HG02852 (cell line): ENCODE results near the gene PPP1R1C.

ENCODE experiments used
- ATAC-seq: cut with Tn5 transposase; IDR thresholded peaks from one replicate; pipeline ENCODE4 v1.9.1; 2021; ENCODE audit warnings: mild to moderate bottlenecking, moderate library complexity; ENCODE audit not compliant: unreplicated experiment

Gene PPP1R1C

DNA sequence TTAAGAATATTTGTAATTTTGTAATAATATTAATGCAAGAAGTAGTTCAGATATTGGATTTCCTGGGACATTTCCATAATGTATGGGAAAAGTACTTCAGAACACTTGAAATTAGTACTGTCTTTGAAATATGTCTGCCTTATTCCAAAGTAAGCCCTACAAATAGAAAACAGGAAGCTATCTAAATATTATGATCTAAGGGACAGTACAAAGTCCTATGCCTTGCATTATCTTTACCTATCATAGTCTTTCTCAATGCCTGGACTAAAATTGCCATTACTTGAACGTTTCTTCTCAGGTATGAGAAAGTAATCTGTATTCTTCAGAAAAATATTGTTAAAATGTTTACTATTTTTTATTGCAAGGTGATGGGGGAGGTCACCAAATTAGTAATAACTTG lies 113.0 kb downstream of the PPP1R1C start:
- no peak for ATAC-seq

DNA sequence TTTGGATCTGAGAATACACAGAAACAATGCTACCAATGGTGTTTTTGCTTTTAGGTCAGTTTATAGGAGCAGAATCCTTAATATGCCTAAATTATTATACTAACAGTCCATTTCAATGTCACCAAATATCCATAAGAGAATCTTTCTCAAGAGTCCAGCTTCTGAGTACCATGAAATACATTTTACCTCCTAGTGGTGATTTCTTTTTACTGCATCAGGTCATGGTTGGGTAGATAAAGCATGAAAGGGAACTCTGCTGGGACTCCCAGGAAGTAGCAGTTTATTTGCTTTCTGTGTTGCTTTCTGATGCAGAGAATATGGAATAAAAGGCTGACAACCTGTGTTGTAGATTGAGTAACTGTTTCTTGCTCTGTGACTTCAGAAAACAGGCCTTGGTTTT lies 115.6 kb downstream of the PPP1R1C start:
- ATAC-seq, result no peak

DNA sequence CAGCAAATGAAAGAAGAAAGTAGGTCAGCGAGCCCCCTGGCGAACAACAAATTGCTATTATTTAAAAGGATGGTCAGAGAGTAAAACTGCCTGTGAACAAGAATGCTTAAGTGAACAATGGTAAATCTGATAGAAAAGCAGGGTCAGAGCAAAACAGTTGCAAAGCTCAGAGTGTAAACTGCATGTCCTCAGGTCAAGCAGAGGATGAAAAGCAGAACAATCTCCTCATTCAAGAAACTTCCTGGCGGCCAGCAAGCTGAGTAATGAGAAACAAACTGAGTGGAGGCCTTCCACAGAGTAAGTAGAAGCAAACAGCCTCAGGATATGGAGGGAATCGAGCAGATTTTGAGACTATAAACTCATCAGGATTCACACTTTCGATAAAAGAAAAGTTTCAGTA lies 117.9 kb downstream of the PPP1R1C start:
- no peak for ATAC-seq

DNA sequence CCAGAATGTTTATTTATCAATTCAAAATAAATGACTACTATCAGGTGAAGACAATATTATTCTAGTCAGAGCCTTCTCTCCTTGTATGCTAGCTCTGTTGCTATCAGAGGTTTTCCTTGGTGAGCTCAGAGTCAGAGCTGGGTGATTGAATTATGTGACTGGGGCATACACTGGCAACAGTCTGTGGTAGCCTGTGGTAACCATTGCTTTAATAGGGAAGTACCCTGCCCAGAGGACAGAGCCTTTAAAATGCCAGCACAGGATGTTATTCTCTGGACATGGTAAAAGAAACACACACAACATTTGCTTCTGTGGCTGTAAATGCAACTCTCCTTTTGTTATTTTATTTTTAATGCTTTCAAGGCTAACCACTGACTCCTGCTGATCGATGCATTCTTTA lies 124.7 kb downstream of the PPP1R1C start:
- no peak for ATAC-seq

DNA sequence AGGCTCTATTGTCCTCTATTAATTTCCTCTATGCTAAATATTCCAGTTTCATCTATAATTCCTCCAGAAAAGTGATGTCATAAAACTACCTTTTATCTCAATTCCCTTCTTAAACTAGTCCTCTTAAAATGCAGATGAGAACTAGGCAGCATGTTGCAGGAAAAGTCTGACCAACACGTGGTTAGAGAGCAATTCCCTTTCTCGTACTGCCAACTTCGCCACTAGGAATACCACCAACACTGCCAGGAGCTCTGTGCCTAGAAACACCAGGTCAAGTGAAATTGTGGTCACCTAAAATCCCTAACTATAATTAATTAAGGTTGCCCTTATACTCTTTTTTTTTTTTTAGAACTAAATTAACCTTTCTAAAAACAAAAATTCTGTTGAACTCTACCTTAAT lies 127.7 kb downstream of the PPP1R1C start:
- ATAC-seq, result no peak

DNA sequence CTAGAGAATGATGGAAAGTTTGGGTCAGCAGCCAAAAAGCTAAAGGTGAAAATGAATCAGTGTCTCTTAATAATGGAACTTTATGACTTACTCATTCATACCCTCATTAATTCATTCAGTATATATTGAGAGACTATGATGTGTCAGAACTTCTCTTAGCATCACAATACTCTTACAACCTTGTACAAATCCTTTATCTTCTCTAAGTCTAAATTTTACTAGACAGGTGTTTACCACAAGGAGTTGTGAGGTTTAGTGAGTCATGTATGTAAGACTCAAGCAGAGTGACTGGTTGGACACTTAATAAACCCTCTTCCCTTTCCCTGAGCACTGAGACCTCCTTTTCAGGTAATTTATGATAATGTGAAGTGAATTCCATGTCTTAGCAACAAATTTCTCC lies 129.6 kb downstream of the PPP1R1C start:
- no peak for ATAC-seq

DNA sequence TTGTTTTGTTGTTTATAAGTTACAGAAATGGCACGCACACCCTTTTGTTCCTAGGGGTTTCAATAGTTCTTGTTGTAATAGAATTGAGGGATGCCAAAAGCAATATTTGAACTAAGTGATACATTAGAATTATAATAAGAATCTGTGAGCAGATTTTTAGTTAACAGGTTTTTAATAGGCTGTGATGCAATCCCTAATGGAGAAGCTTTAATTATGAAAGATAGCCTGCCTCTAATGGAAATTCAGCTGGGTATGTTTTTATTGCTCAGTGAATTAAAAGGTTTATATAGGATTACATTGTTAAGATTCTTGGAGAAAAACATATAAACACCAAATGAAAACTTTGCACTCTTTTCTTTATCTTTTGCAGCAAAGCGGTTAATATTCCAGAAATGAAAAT lies 131.1 kb downstream of the PPP1R1C start:
- ATAC-seq, result no peak

DNA sequence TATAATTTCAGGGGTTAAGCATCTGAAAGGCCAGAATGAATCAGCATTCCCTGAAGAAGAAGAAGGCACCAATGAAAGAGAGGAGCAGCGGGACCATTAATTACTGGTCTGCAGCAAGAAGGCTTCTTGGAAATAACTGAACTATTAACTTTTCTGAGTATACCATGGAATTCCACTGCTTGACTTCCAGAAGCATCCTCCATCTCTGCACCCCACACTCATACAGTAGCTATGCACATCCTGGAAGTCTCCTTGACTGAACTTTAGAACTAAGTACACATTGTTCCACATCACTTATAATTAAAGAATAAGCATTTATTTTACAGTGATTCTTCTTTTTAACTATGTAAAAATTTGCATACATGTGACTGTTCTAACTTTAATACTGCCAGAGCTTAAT lies 131.5 kb downstream of the PPP1R1C start:
- ATAC-seq, result no peak

DNA sequence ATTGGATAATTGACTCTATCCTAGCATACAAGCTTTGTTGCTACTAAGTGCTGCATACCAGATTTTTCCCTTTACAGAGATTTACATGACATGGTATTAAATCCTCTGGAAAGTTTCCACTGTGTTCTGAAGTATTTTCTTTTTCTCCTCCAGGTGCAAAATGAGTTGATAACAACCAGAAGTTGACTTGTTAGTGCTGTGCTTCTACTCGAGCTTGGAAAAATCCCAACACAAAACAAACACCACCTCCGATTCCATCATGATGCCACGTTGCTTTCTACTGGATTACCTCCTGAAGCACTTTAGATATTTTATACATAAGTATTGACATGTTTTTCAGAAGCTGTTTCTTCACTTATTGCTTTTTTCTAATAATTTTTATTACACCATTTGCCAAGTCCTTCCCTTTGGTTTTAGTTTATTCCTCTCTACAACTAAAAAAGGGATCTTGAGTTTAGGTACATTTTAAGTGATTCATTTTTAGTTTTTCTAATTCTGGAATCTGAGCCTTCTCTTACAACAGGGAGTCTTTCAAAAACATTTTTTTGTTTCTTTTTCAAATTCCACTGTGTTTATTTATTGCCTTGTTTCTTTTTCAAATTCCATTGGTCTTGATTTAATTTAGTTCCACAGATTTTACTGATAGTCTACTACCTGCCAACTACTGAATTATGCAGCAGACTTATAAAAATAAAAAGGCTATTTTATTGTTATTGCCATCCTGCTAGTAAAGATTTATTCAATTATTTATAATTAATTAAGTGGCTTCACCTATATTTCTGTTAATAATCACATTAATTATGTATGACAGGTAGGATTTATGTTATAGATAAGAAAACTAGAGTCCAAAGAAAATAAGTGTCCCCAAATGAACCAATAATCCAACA lies 143.4 kb downstream of the PPP1R1C start:
- no peak for ATAC-seq

DNA sequence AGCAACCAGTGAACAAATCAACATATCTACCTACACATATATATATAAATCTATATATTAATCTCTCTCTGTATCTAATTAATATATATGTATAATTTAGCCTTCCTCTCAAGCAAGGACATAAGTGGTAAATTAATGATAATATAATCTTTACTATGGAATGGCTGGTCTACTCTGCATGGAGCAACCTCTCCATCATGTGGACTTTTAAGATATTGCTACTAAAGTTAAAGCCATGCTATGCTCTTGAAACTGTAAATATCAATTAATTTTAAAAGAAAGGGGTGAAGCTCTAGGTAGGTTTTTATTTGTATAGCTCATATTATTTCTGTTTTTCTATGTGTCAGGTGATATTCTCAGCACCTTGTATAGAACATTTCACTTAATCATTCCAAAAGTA lies 147.0 kb downstream of the PPP1R1C start:
- no peak for ATAC-seq

DNA sequence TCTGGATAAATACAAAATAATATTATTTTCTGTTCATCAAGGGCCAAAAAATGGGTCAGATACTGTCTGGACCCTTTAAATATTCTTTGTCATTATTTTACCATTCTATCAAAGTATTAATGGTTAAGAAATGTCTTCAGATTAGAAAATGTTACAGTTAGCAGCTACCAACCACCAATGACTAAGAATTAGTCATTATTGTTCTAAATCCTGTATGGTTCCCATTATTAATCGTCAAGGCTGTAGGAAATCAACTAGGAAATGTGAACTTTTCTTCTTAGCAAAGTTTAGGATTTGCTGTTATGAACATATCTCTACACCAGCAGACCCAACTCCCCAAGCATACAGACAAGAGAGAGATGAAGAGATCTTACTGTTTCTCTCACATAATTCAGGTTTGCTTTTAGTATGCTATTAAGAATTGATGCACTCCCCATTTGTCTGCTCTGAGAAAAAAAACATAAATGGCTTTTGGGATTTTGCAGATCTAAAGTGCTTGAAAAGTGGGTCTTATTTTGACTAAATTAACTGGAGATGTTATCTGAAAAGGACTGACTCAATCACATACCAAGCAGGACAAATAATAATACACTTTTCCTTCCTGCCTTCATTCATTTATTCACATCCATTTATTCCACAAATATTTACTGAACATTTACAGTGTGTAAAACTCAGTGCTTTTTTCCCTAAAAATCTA lies 147.7 kb downstream of the PPP1R1C start:
- ATAC-seq, result no peak

DNA sequence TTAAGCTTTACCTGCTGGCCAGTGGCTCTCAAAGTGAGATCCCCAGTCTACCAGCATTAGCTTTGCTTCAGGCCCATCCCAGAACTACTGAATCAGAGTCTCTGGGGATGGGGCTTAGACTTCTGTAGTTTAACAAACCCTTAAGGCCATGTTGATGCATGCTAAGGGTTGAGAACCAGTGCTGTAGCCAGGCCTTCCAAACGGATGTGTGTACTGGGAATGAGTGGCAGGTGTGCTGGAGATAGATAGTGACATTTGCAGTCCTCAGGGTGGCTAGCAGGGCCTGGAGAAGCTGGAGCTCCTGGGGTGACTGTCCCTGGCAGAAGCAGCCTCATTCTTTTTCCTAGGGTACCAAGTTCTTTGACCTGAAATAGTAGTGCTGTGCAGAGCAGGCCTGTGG lies 148.5 kb downstream of the PPP1R1C start:
- ATAC-seq, result no peak

DNA sequence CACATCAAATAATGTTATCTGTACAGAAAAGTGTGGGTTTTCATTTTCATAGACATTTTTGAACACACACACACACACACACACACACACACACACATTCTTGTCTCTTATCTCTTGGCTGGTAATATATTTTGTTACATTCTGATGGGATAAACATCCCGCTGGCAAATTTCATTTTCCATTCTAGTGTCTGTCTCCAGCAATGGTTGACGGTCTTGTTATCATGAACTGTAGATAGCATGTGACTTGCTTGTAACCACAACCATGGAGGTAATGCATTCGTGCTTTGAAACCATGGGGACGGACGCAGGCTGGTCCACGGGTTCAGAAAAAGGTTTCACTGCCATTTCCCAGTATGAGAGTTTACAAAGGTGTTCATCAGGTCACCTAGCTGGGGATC lies 156.4 kb downstream of the PPP1R1C start:
- no peak for ATAC-seq

DNA sequence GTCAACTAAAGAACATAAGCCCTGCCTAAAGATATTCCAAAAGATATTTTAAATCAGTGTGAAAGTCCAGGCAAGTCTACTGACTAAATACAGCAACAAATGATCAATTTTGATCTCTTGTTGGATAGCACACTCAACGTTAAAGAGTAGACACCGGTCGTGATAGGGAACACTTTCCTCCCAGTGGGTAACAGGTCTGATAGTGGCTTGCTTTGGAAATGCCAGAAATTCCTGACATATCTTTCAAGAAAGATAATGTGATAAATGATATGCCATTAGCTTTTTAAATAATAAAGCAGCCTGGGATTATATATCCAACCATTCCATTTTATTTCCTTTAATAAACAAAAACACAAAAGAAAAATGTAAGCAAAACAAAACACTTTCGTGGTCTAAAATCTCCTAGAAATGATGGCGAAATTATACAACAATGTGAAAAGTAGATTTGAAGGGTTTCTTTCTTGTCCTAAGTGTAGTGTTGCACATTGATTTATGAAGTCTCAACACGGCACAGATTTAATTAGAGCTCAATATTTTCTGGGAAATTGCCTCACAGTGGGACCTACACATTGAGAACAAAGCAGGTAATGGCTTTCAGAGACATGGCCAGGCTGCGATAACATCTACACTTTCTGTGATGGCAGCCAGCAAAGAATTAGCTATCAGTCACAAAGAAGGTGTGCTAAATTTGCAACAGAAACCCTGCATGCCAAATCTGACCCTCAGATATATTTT lies 158.6 kb downstream of the PPP1R1C start:
- ATAC-seq, result no peak

DNA sequence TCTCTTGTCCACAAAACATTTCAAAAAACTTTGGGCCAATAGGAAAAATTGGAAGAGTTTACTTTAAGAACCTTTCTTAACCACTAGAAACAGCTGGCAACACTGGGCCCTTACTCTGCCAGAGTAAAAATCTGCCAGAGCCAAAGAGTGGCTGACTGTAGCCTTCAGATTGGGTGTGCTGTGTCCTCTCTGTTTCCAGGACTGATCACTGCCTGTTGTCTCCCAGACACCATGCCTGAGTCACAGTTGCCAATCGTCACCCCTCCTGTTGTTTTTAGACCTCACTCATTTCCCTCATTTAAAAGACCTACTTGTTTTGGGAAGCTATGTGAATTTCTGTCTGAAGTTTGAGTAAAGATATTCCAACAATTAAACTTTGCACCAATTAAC lies 159.1 kb downstream of the PPP1R1C start:
- no peak for ATAC-seq

DNA sequence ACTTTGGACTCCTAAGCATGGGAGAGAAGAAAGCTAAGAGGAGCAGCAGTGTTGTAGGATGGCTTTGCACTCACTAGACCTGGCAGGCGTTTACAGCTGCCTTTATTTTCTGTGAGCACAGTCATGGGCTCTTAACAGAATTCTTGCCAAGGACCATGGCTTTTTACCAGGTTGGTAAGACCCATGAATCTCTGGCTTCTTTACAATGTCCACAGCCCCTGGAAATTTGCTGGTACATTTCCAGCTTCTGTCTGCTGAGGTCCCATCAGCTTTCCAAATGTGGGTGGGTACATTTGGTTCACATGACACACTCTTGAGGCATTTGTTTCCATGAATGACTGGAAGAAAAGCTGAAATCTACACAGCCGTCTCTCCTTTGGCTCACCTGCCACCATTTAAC lies 162.7 kb downstream of the PPP1R1C start:
- ATAC-seq, result no peak

DNA sequence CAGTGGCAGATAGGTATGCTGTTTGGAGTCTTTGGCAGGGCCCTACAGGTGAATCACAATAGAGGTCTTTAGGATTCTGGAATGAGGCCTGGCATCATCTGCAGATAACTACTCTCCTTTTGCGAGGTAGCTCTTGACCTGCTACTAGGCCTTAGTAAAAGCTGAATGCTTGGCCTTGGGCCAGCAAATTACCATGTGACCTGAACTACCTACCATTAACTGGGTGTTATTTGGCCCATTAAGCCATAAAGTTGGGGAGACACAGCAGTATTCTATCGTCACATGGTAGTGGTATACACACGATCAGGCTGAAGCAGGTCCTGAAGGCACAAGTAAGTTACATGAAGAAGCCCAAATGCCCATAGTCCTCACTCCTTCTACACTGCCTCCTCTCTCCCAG lies 178.2 kb downstream of the PPP1R1C start:
- ATAC-seq, result no peak

DNA sequence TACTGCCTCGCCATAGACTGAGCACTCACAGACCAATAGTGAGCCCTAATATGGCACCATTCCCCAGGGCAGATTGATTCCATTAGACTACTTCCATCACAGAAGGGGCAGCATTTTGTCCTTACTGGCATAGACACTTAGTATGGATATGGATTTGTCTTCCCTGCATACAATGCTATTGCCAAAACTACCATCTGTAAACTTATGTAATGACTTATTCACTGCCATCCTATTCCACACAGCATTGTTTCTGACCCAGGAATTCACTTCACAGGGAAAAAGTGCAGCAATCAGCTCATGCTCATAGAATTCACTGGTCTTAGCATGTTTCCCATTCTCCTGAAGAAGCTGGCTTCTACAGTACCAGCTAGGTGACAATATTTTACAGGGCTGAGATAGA lies 179.0 kb downstream of the PPP1R1C start:
- no peak for ATAC-seq

DNA sequence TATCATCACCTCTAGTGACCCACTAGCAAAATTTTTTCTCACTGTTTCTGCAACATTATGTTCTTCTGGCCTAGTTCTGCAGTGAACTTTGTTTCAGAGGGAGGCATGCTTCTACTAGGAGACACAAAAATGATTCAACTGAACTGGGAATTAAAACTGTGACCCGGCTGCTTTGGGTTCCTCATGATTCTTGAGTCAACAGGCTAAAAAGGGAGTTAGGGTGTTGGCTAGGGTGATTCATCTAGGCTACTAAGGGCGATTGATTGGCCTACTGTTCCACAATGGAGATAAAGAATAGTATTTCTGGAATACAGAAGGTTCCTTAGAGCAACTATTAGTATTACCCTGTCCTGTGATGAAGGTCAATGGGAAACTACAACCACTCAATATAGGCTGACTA lies 179.5 kb downstream of the PPP1R1C start:
- ATAC-seq, result no peak

DNA sequence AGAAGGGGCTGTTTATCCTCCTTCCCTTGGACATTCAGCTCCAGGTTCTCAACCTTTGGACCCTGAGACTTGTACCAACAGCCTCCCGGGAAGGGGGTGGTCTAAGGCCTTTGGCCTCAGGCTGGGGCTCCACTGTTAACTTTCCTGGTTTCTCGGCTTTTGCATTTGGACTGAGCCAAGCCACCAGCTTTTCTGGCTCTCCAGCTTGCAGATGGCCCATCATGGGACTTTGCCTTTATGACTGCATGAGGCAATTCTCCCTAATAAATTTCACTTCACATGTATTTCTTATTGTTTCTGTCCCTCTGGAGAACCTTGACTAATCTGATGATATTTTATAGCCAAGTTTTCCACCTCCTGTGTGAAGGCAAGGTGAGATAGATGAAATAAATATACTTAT lies 180.8 kb downstream of the PPP1R1C start:
- ATAC-seq, result no peak

DNA sequence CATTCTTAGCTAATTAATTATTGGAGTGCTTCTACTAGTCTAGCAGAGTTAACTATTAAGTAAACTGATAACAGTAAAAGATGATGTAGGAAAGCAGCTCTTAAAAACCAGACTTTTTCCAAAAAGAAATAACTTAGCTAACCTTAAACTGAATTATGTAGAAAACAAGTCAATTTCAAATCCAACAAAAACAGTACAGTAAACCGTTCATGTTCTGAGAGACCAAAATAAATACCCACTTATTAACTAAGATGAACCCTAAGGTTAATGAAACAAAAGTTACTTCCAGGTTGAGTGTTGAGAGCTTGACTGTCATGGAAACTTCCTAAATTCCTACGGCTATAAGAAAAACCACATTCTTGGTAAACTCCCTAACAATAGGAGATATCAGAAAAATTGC lies 181.2 kb downstream of the PPP1R1C start:
- no peak for ATAC-seq
